OCI-LY1 (cell line): ENCODE results near the gene ZNF518B.

Experiments
- H2AFZ ChIP-seq: fragments of 200-600 bp; sonication (generic), shearing (Covaris generic); 2 replicates; pipeline ENCODE4 v1.6.0; 2014; ENCODE audit warnings: antibody characterized with exemption, mild to moderate bottlenecking, low read length
- H3F3A ChIP-seq: fragments of 200-600 bp; sonication (generic), shearing (Covaris generic); 2 replicates; pipeline ENCODE4 v1.6.0; 2014; ENCODE audit warnings: mild to moderate bottlenecking, antibody characterized with exemption, low read length, moderate library complexity; ENCODE audit not compliant: insufficient read depth
- H3K27ac ChIP-seq: fragments of 200-600 bp; sonication (generic); 2 replicates; pipeline ENCODE4 v1.5.1; 2014; ENCODE audit warnings: low read length, mixed run types, mild to moderate bottlenecking, low read depth; ENCODE audit not compliant: poor library complexity, severe bottlenecking
- H3K27me3 ChIP-seq: fragments of 200-600 bp; sonication (generic); 2 replicates; pipeline ENCODE4 v1.6.0; 2014; ENCODE audit warnings: antibody characterized with exemption, mild to moderate bottlenecking, low read length, moderate library complexity; ENCODE audit not compliant: insufficient read depth
- H3K36me3 ChIP-seq: fragments of 200-600 bp; sonication (generic); 2 replicates; pipeline ENCODE4 v1.6.1; 2014; ENCODE audit warnings: mild to moderate bottlenecking, antibody characterized with exemption, low read length, moderate library complexity, mixed read lengths; ENCODE audit not compliant: insufficient read depth
- H3K4me1 ChIP-seq: fragments of 200-600 bp; sonication (generic); 2 replicates; pipeline ENCODE4 v1.5.1; 2014; ENCODE audit warnings: mild to moderate bottlenecking, low read length, moderate library complexity; ENCODE audit not compliant: insufficient read depth, severe bottlenecking
- H3K4me2 ChIP-seq: fragments of 200-600 bp; sonication (generic), shearing (Covaris generic); 2 replicates; pipeline ENCODE4 v1.6.1; 2014; ENCODE audit warnings: low read length
- H3K4me3 ChIP-seq: fragments of 200-600 bp; sonication (generic); 2 replicates; pipeline ENCODE4 v1.5.1; 2014; ENCODE audit warnings: low read length, low read depth, mild to moderate bottlenecking, mixed read lengths; ENCODE audit not compliant: poor library complexity, severe bottlenecking
- H3K79me2 ChIP-seq: fragments of 200-600 bp; shearing (Covaris generic); 2 replicates; pipeline ENCODE4 v1.6.1; 2016; ENCODE audit warnings: mixed run types, low read length, mixed read lengths; ENCODE audit not compliant: insufficient read depth
- H3K9ac ChIP-seq: fragments of 200-600 bp; sonication (generic), shearing (Covaris generic); 2 replicates; pipeline ENCODE4 v1.6.1; 2014; ENCODE audit warnings: mild to moderate bottlenecking, low read length, mixed read lengths
- H3K9me2 ChIP-seq: fragments of 200-600 bp; sonication (generic), shearing (Covaris generic); 2 replicates; pipeline ENCODE4 v1.6.1; 2014; ENCODE audit warnings: low read depth, mild to moderate bottlenecking, low read length, mixed read lengths
- H3K9me3 ChIP-seq: fragments of 200-600 bp; shearing (Covaris generic); 2 replicates; pipeline ENCODE4 v1.6.1; 2014; ENCODE audit warnings: low read length, mixed read lengths
- H4K20me1 ChIP-seq: fragments of 200-600 bp; sonication (generic), shearing (Covaris generic); 2 replicates; pipeline ENCODE4 v1.6.0; 2016; ENCODE audit warnings: mild to moderate bottlenecking, low read length; ENCODE audit not compliant: insufficient read depth
- EZH2 ChIP-seq: fragments of 200-600 bp; sonication (generic), shearing (Covaris generic); IDR thresholded peaks from 2 replicates; pipeline ENCODE4 v1.8.0; 2017; ENCODE audit warnings: borderline replicate concordance, mixed run types, mild to moderate bottlenecking, antibody characterized with exemption, low read length, moderate library complexity, mixed read lengths
- TF ChIP-seq, protein P1 (sequence below): fragments of 200-600 bp; sonication (generic), shearing (Covaris generic); IDR thresholded peaks from 2 replicates; pipeline ENCODE4 v1.5.1; 2017; ENCODE audit warnings: mild to moderate bottlenecking, antibody characterized with exemption, low read length, moderate library complexity, mixed read lengths

Gene ZNF518B

DNA sequence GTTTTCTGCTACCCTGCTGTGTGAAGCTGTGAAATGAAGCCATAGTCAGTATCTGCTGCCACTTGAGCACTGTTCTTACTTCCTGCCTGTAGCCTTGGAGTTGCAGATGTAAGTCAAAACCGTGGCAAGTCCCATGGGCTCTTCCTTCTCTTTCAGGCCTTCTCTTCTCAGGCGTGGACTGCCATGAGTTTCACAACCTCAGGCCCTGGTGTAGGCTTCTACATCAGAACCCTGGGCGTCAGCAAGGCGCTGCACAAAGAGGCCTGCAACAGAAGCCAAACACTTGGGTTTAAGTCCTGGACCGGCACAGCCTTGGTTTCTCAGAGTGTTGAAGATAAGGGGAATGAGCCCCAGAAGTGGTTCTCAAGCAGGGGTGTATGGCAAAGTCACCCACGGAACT is 2.5 kb downstream of the ZNF518B start:
- no peaks in the 10 kb centered on the region for H3K9me3 ChIP-seq
- peaks cover 23% of the 10 kb centered on the region for H3K4me1 ChIP-seq
- TF ChIP-seq, protein P1, sequence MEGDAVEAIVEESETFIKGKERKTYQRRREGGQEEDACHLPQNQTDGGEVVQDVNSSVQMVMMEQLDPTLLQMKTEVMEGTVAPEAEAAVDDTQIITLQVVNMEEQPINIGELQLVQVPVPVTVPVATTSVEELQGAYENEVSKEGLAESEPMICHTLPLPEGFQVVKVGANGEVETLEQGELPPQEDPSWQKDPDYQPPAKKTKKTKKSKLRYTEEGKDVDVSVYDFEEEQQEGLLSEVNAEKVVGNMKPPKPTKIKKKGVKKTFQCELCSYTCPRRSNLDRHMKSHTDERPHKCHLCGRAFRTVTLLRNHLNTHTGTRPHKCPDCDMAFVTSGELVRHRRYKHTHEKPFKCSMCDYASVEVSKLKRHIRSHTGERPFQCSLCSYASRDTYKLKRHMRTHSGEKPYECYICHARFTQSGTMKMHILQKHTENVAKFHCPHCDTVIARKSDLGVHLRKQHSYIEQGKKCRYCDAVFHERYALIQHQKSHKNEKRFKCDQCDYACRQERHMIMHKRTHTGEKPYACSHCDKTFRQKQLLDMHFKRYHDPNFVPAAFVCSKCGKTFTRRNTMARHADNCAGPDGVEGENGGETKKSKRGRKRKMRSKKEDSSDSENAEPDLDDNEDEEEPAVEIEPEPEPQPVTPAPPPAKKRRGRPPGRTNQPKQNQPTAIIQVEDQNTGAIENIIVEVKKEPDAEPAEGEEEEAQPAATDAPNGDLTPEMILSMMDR = no peak
- no peak for TF ChIP-seq EZH2
- H3K4me3 ChIP-seq = no peak overlapping the region
- no peak overlapping the region for H3K27ac ChIP-seq
- no peaks in the 10 kb centered on the region for H3K79me2 ChIP-seq
- H3F3A ChIP-seq = no peaks in the 10 kb centered on the region
- no peak overlapping the region for H3K4me2 ChIP-seq
- no peaks in the 10 kb centered on the region for H3K9me2 ChIP-seq
- H2AFZ ChIP-seq = no peak overlapping the region
- peaks cover 46% of the 10 kb centered on the region for H3K36me3 ChIP-seq
- no peaks in the 10 kb centered on the region for H3K27me3 ChIP-seq
- no peak overlapping the region for H3K9ac ChIP-seq
- H4K20me1 ChIP-seq = no peaks in the 10 kb centered on the region

DNA sequence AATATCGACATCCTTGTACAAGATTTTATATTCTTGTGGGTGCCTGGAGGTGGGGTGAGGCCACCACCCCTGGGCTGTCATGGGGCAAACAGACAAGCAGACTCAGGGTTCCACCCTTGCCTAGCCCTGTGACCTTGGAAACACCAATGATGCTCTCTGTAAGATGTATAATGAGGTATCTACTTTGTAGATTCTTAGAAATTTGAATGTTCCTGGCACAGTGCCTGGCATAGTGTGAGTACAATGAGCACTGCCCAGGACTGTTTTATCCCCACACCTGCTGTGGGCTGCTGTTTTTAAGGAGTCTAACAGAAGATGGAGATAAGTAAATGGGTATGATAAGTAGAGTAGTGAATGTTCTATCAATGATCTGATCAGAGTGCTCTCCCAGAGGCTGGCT is 3.1 kb downstream of the ZNF518B start:
- Histone ChIP-seq H3K27me3 (no peaks in the 10 kb centered on the region), H2AFZ (no peak overlapping the region), H3K9me2 (no peaks in the 10 kb centered on the region), H3K9ac (no peak overlapping the region), H3F3A (no peaks in the 10 kb centered on the region), H3K4me3 (no peak overlapping the region), H3K4me1 (peaks cover 23% of the 10 kb centered on the region), H3K79me2 (no peaks in the 10 kb centered on the region), H3K9me3 (no peaks in the 10 kb centered on the region), H3K36me3 (peaks cover 48% of the 10 kb centered on the region), H3K27ac (no peak overlapping the region), H3K4me2 (no peak overlapping the region), H4K20me1 (no peaks in the 10 kb centered on the region)
- TF ChIP-seq EZH2 = no peak
- TF ChIP-seq, protein P1 = no peak

DNA sequence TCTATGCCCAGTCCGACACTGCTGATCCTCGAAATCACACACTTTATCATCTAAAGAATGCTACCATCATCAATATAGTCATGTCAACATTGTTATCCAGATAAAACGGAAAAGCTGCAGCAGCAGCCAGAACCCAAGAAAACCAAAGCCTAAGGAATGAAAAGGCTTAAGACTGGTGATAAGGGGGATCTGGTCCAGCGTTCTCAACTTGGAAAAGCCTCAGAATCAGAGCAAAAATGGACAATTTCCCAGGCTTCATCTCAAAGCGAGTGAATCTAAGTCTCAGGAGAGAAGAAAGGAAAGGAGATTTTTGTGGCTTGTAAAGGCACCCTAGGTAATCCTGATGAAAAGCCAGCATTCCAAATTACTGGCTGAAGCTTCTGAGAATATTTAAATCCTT is 8.2 kb downstream of the ZNF518B start:
- H3K4me2 ChIP-seq = no peak overlapping the region
- no peaks in the 10 kb centered on the region for H3F3A ChIP-seq
- no peaks in the 10 kb centered on the region for H3K27me3 ChIP-seq
- H3K36me3 ChIP-seq = peaks cover 73% of the 10 kb centered on the region
- no peak overlapping the region for H3K9ac ChIP-seq
- no peaks in the 10 kb centered on the region for H3K9me3 ChIP-seq
- no peaks in the 10 kb centered on the region for H3K9me2 ChIP-seq
- no peak overlapping the region for H2AFZ ChIP-seq
- H3K4me1 ChIP-seq = no peaks in the 10 kb centered on the region
- H3K4me3 ChIP-seq = no peak overlapping the region
- no peaks in the 10 kb centered on the region for H3K79me2 ChIP-seq
- H4K20me1 ChIP-seq = no peaks in the 10 kb centered on the region
- no peak overlapping the region for H3K27ac ChIP-seq
- TF ChIP-seq, protein P1 = no peak
- no peak for TF ChIP-seq EZH2
